Activated T-cell treated with anti-CD3 and anti-CD28 coated beads for 4 hours (primary cell): ENCODE data around the gene HMGN2.

Source experiments
- DNase-seq: peaks from one replicate; pipeline ENCODE4 v3.0.0-alpha.2; 2020

HMGN2 gene

GRCh38 chr1:26472320-26472900 is at the start of gene HMGN2:
TSS of gene HMGN2 (plus strand) at chr1:26472440. CDS start at chr1:26472613, 173 bp downstream.
- peak; percentile 84 for DNase-seq

GRCh38 chr1:26429721-26430120 is 42.5 kb upstream of the HMGN2 start:
- DNase-seq: no peak

DNA sequence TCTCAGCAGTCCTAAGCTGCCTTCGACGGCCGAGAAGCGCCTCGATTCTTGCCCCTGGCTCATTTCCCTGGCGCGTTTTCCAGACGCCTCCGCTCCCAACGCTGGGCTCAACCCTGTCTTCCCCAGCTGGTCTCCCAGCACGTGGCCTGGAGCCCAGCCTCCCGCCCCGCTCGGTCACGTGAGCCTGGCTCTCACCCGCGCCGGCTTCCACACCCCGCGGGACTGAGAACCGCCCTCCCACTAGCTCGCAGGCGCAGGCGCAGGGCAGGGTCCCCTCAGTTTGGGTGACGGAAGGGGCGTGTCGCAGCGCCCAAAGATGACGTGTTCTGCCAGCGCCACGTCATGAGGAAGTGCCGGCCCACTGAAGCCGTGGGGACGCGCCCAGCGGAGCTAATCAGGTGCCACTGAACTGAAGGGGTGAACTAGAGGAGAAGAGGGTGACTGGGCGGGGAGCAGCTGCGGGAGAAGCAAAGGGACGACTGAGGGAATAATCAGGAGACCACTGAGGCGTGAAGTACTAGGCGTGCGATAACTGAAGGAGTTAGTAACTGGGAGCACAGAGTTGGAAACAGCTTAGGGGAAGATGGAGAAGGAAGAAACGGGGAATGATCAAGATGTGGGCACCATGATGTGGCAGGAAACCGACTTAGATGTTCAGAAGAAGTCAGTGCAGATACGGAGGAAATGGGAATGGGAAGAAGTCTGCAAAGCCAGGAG is 40.1 kb upstream of the HMGN2 start, which contains the start of gene DHDDS:
Gene DHDDS, plus strand, starts transcription at position 343 of the 717 bp plus-strand sequence. CDS start 625 bp downstream, outside the sequence.
- DNase-seq: peak; percentile 99

- no peak for DNase-seq
Measured at GRCh38 chr1:26432793-26433192, 39.4 kb upstream of the HMGN2 start.

- DNase-seq: no peak
Measured at GRCh38 chr1:26434161-26434752, 38.0 kb upstream of the HMGN2 start.

DNA sequence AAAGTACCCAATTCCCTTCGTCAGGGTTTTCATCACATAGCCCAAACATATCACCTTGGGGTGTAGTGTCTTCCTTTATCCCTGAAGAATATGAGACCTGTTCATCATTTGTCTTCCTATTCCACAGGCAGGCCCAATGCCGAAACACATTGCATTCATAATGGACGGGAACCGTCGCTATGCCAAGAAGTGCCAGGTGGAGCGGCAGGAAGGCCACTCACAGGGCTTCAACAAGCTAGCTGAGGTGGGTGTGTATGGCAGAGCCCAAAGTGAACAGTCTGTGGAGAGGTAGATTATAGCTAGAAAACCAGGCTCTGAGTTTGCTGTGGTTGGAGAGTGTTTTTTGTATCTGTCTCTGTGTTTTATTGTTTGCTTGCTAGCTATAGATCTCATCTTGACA is 34.2 kb upstream of the HMGN2 start:
- no peak for DNase-seq

DNA sequence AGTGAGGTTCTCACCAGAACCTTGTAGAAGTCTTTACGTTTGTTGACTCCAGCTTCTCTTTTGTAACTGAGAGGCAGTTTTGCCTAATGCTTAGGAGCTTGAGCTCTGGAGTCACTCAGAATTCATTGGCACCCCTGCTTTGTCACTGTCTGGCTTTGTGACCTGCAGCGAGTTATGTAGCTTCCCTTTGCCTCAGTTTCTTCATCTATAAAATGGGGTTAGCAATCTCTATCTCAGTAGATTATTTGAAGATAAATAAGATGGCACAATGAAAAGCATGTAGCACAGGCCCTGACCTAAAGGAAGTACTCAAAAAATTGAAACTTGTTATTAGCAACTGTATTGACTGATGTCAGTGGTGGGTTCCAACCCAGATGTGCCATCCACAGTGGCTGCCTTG is 32.0 kb upstream of the HMGN2 start:
- DNase-seq: no peak

GRCh38 chr1:26449868-26450267 is 22.4 kb upstream of the HMGN2 start:
- no peak for DNase-seq

GRCh38 chr1:26450908-26451307 is 21.3 kb upstream of the HMGN2 start:
- no peak for DNase-seq

GRCh38 chr1:26452459-26453183 is 19.6 kb upstream of the HMGN2 start:
- DNase-seq: no peak

- DNase-seq: no peak
Measured at GRCh38 chr1:26459148-26459547, 13.1 kb upstream of the HMGN2 start.

- no peak for DNase-seq
Measured at GRCh38 chr1:26459573-26460031, 12.6 kb upstream of the HMGN2 start.

GRCh38 chr1:26468911-26469310 is 3.3 kb upstream of the HMGN2 start:
- no peak for DNase-seq

- no peak for DNase-seq
Measured at GRCh38 chr1:26469558-26469957, 2.7 kb upstream of the HMGN2 start.

DNA sequence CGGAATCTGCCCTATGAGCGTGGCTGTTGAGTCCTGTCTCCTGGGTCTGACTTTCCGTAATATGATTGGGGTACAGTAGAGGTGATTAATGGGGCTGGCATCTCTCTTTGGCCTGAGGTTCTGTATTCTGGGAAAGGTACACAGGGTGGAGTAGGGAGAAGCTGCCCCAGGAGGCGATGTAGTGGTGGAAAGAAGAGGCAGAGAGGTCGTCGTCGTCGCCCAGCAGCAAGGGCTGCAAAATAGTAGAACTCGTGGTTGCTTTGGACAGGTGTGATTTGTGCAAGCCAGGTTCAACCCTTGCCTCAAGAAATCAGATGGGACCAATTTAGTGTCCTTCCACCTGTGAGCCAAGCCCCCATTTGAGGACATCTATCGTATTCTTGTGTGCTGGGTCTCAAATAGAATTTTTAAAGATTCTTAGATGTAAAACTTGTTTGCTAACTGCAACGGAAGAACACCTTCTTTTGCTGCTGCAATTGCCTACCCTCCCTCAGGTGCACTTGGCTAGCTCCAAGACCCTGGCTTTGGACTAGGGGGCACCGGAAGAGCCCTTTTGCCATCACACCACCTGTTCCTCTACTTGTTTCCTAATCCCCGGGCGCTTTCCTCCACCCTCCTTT is 1.3 kb upstream of the HMGN2 start:
- DNase-seq: no peak

DNA sequence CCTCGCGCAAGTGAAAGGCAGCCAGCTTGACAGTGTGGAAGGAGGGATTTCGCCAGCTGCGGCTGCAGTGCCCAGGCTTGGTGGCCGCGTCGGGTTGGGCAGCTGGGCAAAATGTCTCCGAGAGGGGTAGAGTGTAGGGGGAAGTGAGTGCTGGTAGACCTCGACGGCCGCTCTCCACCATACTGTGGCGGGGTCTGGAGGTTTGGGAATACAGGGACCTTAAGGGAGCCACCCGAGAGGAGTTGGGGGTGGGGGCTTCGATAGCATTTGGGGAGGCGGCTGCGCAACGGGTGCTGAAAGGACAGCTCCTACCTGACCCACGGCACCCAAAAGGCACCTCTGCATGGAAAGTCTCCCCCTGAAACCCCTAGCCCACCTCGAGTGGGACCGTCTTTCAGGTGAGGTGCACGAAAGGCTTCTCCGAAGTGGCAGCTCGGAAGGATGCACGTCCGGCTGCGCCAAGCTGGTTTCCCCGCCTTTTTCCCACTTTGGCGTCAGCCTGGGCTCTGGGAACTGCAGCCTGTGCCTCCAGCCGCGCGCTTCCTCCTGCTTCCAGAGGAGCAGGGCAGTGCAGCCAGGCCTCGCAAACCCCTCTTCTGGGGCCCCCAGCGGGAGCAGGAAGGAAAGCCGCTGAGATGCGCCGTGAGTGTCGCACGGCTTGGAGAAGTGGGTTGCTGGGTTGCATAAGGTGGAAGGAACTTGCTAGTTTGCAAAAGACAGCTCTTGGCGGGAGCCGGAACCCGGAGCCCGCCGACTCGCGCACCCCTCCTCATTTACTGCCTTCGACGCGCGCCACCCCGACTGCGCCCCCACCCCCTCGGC is 531 bp upstream of the HMGN2 start:
- no peak for DNase-seq

- peak; percentile 96 for DNase-seq
Measured at GRCh38 chr1:26472901-26473845, 933 bp downstream of the HMGN2 start.

- no peak for DNase-seq
Measured at GRCh38 chr1:26474818-26475217, 2.6 kb downstream of the HMGN2 start.

GRCh38 chr1:26475989-26476388 is 3.7 kb downstream of the HMGN2 start:
- DNase-seq: no peak

- DNase-seq: no peak
Measured at GRCh38 chr1:26476958-26477357, 4.7 kb downstream of the HMGN2 start.
